Transverse colon (tissue), 4 donors: ENCODE results near the gene ARID4A. TPM values are rescaled to one million over a fixed set of nuclear protein-coding genes. Genes with fewer than 3 reads are reported as not detected.

Experiments
- DNase-seq: peaks from one replicate; pipeline ENCODE4 v3.0.0-alpha.2; 2019
- H3K27ac ChIP-seq, 4 donors: fragments of 200-600 bp; sonication (generic); 2 replicates each; pipeline ENCODE4 v1.5.1; 2016 to 2018; ENCODE audit warnings: inconsistent platforms in 4 of 4
- H3K27me3 ChIP-seq: fragments of 200-600 bp; sonication (generic); 2 replicates; pipeline ENCODE4 v1.5.1; 2017; ENCODE audit warnings: inconsistent platforms
- H3K36me3 ChIP-seq, 4 donors: fragments of 200-600 bp; sonication (generic); 2 replicates each; pipeline ENCODE4 v1.5.1; 2017 to 2019; ENCODE audit warnings: inconsistent platforms in 4 of 4
- H3K4me1 ChIP-seq, 4 donors: fragments of 200-600 bp; sonication (generic); 2 replicates each; pipeline ENCODE4 v1.5.1; 2017 to 2020; ENCODE audit warnings: inconsistent platforms in 4 of 4
- H3K4me3 ChIP-seq, 4 donors: fragments of 200-600 bp; sonication (generic); 1 replicate in 1 of 4; 2 replicates in 3 of 4; pipeline versions ENCODE4 v1.5.1 to v1.6.1; 2017 to 2019; ENCODE audit warnings: inconsistent platforms in 4 of 4
- H3K9me3 ChIP-seq, 2 donors: fragments of 200-600 bp; sonication (generic); 2 replicates each; pipeline ENCODE4 v1.5.1; 2017 to 2019; ENCODE audit warnings: inconsistent platforms in 2 of 2
- CTCF ChIP-seq, 5 experiments: fragments of 200-600 bp in 3 of 5; fragments of 450-650 bp in 2 of 5; sonication (generic) in 3 of 5; IDR thresholded peaks; 1 replicate in 2 of 5; 2 replicates in 3 of 5; pipeline ENCODE4 v1.5.1; 2016 to 2017; ENCODE audit warnings: antibody characterized with exemption in 5 of 5, inconsistent platforms in 3 of 5, mild to moderate bottlenecking in 2 of 5, moderate library complexity in 1 of 5
- EP300 ChIP-seq: sonication (generic); formaldehyde crosslinking; IDR thresholded peaks from one replicate; pipeline ENCODE4 v1.6.1; 2017; ENCODE audit warnings: antibody characterized with exemption, low read depth
- POLR2A ChIP-seq: fragments of 450-650 bp; IDR thresholded peaks from one replicate; pipeline ENCODE4 v1.6.1; 2016; ENCODE audit warnings: antibody characterized with exemption, mild to moderate bottlenecking, moderate library complexity
- POLR2AphosphoS5 ChIP-seq, 3 donors: sonication (generic); formaldehyde crosslinking; IDR thresholded peaks; one replicate each; pipeline ENCODE4 v1.6.1; 2016; ENCODE audit warnings: antibody characterized with exemption in 3 of 3
- WGBS, 2 donors: methylation state at CpG; one replicate each; pipeline ENCODE4 v1.1.5; 2018; ENCODE audit warnings: low coverage in 1 of 2; 5-methylcytosine and 5-hydroxymethylcytosine counted together
- in situ Hi-C, 4 donors: fragments of 200-750 bp; cut with MboI; loops; one replicate each; pipeline versions ENCODE4 v1.15.0 to v1.15.1; 2017; ENCODE audit warnings: low sequenced_read_pairs in 3 of 4, low pct_ligation_motif_present in 1 of 4, low pct_unique_long_range_greater_than_20kb in 1 of 4
- intact Hi-C: fragments of 100-400 bp; cut with DNase I; formaldehyde crosslinking; loops from one replicate; pipeline ENCODE4 v1.15.1; 2023; ENCODE audit warnings: low total_unique reads
- total RNA-seq, 4 donors: library from RNA; depleted of rRNA; stranded (reverse); fragments of >200 nt; gene quantifications; one replicate each; pipeline ENCODE4 v1.1.0, GENCODE V29; 2016

The ARID4A gene
- total RNA-seq, 4 donors from 2014 or later, result 20.6 to 46.4 (median 22.6) TPM

GRCh38 chr14:58275527-58276190 is 22.7 kb upstream of the ARID4A start:
- Histone ChIP-seq H3K36me3 (peaks cover 0 to 42% (median 15%) of the 10 kb centered on the region in 4 donors), H3K9me3 (no peaks in the 10 kb centered on the region), H3K27me3 (no peaks in the 10 kb centered on the region), H3K27ac (peak overlapping the region in 2 of 4 donors; percentile 3 to 18), H3K4me3 (no peak overlapping the region), H3K4me1 (peaks cover 9 to 45% (median 14%) of the 10 kb centered on the region in 4 donors)
- DNase-seq, result no peak
- TF ChIP-seq POLR2A, result no peak
- no peak for TF ChIP-seq CTCF (IDR thresholded peaks at IDR 0.05)
- no peak for TF ChIP-seq POLR2AphosphoS5 (IDR thresholded peaks at IDR 0.05)
- no peak for TF ChIP-seq EP300
- intact Hi-C loops (no loop called here), in situ Hi-C loops (no loop called here)
- 81 to 90% methylated on average over 2 of the region's 2 CpGs for WGBS, 2 donors

DNA sequence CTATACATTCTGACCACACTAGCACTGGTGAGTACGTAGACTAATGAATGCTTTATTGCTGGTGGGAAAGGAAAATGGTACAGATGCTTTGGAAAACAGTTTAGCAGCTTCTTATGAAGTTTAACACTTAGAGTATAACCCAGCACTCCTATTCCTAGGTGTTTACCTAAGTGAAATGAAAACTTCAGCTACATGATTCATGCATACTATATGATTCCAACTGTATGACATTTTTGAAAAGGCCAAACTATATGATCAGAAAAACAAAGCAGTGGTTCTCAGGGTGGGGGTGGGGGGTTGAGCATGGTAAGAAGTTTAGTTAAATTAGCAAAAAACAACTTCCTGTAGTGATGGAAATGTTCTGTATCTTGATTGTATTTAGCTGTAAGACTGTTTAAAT is 22.1 kb upstream of the ARID4A start:
- H3K36me3 ChIP-seq, result peaks cover 0 to 38% (median 14%) of the 10 kb centered on the region in 4 donors
- H3K4me3 ChIP-seq, result no peak overlapping the region
- intact Hi-C loops, result no loop called here
- in situ Hi-C loops, result no loop called here
- peaks cover 14 to 51% (median 19%) of the 10 kb centered on the region in 4 donors for H3K4me1 ChIP-seq
- 85 to 90% methylated on average over 1 of the region's 1 CpG for WGBS, 2 donors
- no peaks in the 10 kb centered on the region for H3K9me3 ChIP-seq
- DNase-seq, result no peak
- H3K27ac ChIP-seq, result peak overlapping the region in 1 of 4 donors; percentile 23
- TF ChIP-seq EP300 (no peak), CTCF (IDR thresholded peaks at IDR 0.05) (no peak), POLR2A (no peak), POLR2AphosphoS5 (IDR thresholded peaks at IDR 0.05) (no peak)
- no peaks in the 10 kb centered on the region for H3K27me3 ChIP-seq

DNA sequence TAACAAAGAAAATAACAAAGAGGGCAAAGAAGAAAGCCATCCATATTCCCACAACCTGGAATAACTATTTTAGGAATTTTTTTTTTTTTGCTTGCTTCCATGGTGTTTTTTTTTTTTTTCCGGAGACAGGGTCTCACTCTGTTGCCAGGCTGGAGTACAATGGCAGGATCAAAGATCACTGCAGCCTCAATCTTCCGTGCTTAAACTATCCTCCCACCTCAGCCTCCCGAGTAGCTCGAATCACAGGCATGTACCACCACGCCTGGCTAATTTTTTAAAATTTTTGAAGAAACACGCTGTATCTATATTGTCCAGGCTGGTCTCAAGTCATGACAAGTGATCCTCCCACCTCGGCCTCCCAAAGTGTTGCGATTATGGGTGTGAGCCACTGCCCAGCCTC is 20.2 kb upstream of the ARID4A start:
- Histone ChIP-seq H3K9me3 (no peaks in the 10 kb centered on the region), H3K27ac (no peak overlapping the region), H3K27me3 (no peaks in the 10 kb centered on the region), H3K4me3 (no peak overlapping the region), H3K4me1 (peaks cover 18 to 58% (median 25%) of the 10 kb centered on the region in 4 donors), H3K36me3 (peaks cover 0 to 20% (median 9%) of the 10 kb centered on the region in 4 donors)
- TF ChIP-seq EP300 (no peak), CTCF (IDR thresholded peaks at IDR 0.05) (no peak), POLR2AphosphoS5 (IDR thresholded peaks at IDR 0.05) (no peak), POLR2A (no peak)
- intact Hi-C loops (no loop called here), in situ Hi-C loops (no loop called here)
- WGBS, 2 donors, result 95 to 99% methylated on average over 8 of the region's 8 CpGs
- no peak for DNase-seq

GRCh38 chr14:58280954-58281787 is 17.2 kb upstream of the ARID4A start:
- Histone ChIP-seq H3K9me3 (no peaks in the 10 kb centered on the region), H3K4me1 (peaks cover 20 to 51% (median 32%) of the 10 kb centered on the region in 4 donors), H3K4me3 (no peak overlapping the region), H3K36me3 (peaks cover 0 to 37% (median 15%) of the 10 kb centered on the region in 4 donors), H3K27me3 (no peaks in the 10 kb centered on the region), H3K27ac (peak overlapping the region; percentile 67 to 81 (median 74))
- intact Hi-C loops, result loop anchor here (2.0 kb wide), 1 partner anchor 18 kb away; the partner anchor contains the start of gene ARID4A
- peak; percentile 44 for DNase-seq
- 10 to 11% methylated on average over 4 of the region's 4 CpGs for WGBS, 2 donors
- in situ Hi-C loops, result no loop called here
- TF ChIP-seq CTCF (IDR thresholded peaks at IDR 0.05), result no peak
- peak in 2 of 3 donors; percentile 21 to 28 for TF ChIP-seq POLR2AphosphoS5 (IDR thresholded peaks at IDR 0.05)
- no peak for TF ChIP-seq POLR2A
- TF ChIP-seq EP300, result no peak
